ENCODE measurements around the gene SEC61G. TPM values are rescaled to one million over a fixed set of nuclear protein-coding genes. Genes with fewer than 3 reads are reported as not detected.

Gene SEC61G
- total RNA-seq, 2 donors from 2014 or later, result 149 to 166 TPM

DNA sequence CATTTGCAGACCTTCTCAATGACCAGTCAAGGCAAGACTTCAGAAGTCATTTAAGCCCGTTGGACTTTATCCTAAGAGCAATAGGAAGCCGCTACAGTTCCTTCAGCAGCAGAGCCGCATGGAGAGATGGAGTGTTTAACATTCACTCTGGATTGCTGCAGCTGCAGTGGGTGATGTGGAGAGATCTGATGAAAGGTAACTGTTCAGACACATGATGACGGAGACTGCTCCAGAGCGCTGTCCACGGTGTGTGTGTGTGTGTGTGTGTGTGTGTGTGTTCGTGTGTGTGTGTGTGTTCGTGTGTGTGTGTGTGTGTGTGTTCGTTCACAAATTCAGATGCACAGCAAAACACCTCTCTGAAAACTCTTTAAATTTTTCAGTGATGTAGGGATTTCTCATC is 37.0 kb downstream of the SEC61G start:
- no peak for DNase-seq
- Mint-ChIP-seq H3K4me1 (no peaks in the 10 kb centered on the region), H3K27ac (no peak overlapping the region), H3K27me3 (ENCODE audit: insufficient read depth) (no peaks in the 10 kb centered on the region), H3K36me3 (ENCODE audit: low read depth) (no peaks in the 10 kb centered on the region), H3K4me3 (no peak overlapping the region), H3K9me3 (peaks cover 2% of the 10 kb centered on the region)
- H3K27me3 ChIP-seq (ENCODE audit: control insufficient read depth, insufficient read depth, low read length, poor library complexity, severe bottlenecking), result no peaks in the 10 kb centered on the region
- H3K4me3 ChIP-seq (ENCODE audit: low read length), result no peak overlapping the region
- H3K9ac ChIP-seq (ENCODE audit: extremely low read depth, low read length, poor library complexity, severe bottlenecking), result no peak overlapping the region
- H3K27ac ChIP-seq (ENCODE audit: low read depth, low read length), result no peak overlapping the region
- TF ChIP-seq, protein P1, sequence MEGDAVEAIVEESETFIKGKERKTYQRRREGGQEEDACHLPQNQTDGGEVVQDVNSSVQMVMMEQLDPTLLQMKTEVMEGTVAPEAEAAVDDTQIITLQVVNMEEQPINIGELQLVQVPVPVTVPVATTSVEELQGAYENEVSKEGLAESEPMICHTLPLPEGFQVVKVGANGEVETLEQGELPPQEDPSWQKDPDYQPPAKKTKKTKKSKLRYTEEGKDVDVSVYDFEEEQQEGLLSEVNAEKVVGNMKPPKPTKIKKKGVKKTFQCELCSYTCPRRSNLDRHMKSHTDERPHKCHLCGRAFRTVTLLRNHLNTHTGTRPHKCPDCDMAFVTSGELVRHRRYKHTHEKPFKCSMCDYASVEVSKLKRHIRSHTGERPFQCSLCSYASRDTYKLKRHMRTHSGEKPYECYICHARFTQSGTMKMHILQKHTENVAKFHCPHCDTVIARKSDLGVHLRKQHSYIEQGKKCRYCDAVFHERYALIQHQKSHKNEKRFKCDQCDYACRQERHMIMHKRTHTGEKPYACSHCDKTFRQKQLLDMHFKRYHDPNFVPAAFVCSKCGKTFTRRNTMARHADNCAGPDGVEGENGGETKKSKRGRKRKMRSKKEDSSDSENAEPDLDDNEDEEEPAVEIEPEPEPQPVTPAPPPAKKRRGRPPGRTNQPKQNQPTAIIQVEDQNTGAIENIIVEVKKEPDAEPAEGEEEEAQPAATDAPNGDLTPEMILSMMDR (conservative IDR thresholded peaks at IDR 0.05), result no peak
- no peaks in the 10 kb centered on the region for H3K36me3 ChIP-seq (ENCODE audit: control insufficient read depth, insufficient read depth, low read length)
- 88% methylated on average over 4 of the region's 9 CpGs; no CpG with 5 or more reads in 1 of the 2 experiments for WGBS, 2 experiments (ENCODE audit: insufficient coverage in 1 of 2, insufficient read length in 1 of 2)
- no peaks in the 10 kb centered on the region for H3K9me3 ChIP-seq (ENCODE audit: control insufficient read depth, low read length)
- no peaks in the 10 kb centered on the region for H3K4me1 ChIP-seq (ENCODE audit: control insufficient read depth, insufficient read depth, low read length)

DNA sequence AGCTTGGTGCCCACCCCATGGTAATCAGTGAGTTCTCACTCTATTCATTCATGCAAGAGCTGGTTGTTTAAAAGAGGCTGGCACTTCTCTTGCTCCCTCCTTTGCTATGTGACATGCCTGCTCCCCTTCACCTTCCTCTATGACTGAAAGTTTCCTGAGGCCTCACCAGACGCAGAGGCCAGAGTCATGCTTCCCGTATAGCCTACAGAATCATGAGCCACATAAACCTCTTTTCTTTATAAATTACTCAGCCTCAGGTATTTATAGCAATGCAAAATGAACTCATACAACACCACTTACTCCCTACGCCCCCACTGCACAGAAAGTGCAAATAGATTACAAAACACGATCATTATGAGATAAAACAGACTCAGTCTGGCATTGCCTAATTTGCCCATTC is 39.0 kb downstream of the SEC61G start:
- H3K9ac ChIP-seq (ENCODE audit: extremely low read depth, low read length, poor library complexity, severe bottlenecking), result no peak overlapping the region
- H3K4me3 Mint-ChIP-seq, result no peak overlapping the region
- DNase-seq, result no peak

DNA sequence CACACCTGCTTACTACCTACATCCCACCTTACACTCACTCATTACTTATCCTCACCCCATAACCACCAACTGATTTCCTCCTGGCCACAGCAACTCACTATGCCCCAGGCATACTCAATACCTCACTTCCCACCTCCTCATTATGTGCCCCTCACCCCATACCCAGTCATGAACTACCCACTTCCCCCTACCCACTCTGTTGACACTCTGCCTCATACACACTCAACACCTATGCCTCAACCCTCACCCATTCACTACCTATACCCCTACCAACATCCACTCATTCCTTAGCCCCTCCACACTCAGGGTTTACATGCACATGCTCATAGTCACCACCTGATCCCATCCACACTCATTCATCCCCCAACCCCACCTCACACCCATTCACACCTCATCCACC is 39.6 kb downstream of the SEC61G start:
- H3K9ac ChIP-seq (ENCODE audit: extremely low read depth, low read length, poor library complexity, severe bottlenecking), result no peak overlapping the region
- H3K36me3 ChIP-seq (ENCODE audit: control insufficient read depth, insufficient read depth, low read length), result no peaks in the 10 kb centered on the region
- no peak for DNase-seq
- Mint-ChIP-seq H3K36me3 (ENCODE audit: low read depth) (no peaks in the 10 kb centered on the region), H3K4me1 (no peaks in the 10 kb centered on the region), H3K9me3 (peaks cover 2% of the 10 kb centered on the region), H3K4me3 (no peak overlapping the region), H3K27me3 (ENCODE audit: insufficient read depth) (no peaks in the 10 kb centered on the region), H3K27ac (no peak overlapping the region)
- H3K27me3 ChIP-seq (ENCODE audit: control insufficient read depth, insufficient read depth, low read length, poor library complexity, severe bottlenecking), result no peaks in the 10 kb centered on the region
- TF ChIP-seq, protein P1 (conservative IDR thresholded peaks at IDR 0.05), result no peak
- H3K4me1 ChIP-seq (ENCODE audit: control insufficient read depth, insufficient read depth, low read length), result no peaks in the 10 kb centered on the region
- H3K9me3 ChIP-seq (ENCODE audit: control insufficient read depth, low read length), result no peaks in the 10 kb centered on the region
- no peak overlapping the region for H3K27ac ChIP-seq (ENCODE audit: low read depth, low read length)
- H3K4me3 ChIP-seq (ENCODE audit: low read length), result no peak overlapping the region

More for the DNA sequence above, 39.0 kb downstream of the SEC61G start:
- H3K27me3 Mint-ChIP-seq (ENCODE audit: insufficient read depth), result no peaks in the 10 kb centered on the region
- Histone ChIP-seq H3K27ac (ENCODE audit: low read depth, low read length) (no peak overlapping the region), H3K4me1 (ENCODE audit: control insufficient read depth, insufficient read depth, low read length) (no peaks in the 10 kb centered on the region), H3K4me3 (ENCODE audit: low read length) (no peak overlapping the region), H3K9me3 (ENCODE audit: control insufficient read depth, low read length) (no peaks in the 10 kb centered on the region), H3K36me3 (ENCODE audit: control insufficient read depth, insufficient read depth, low read length) (no peaks in the 10 kb centered on the region), H3K27me3 (ENCODE audit: control insufficient read depth, insufficient read depth, low read length, poor library complexity, severe bottlenecking) (no peaks in the 10 kb centered on the region)
- no peaks in the 10 kb centered on the region for H3K4me1 Mint-ChIP-seq
- no peak overlapping the region for H3K27ac Mint-ChIP-seq
- H3K9me3 Mint-ChIP-seq, result peaks cover 2% of the 10 kb centered on the region
- TF ChIP-seq, protein P1 (conservative IDR thresholded peaks at IDR 0.05), result no peak
- 86 to 91% methylated on average over 2 to 4 of the region's 4 CpGs for WGBS, 2 experiments (ENCODE audit: insufficient coverage in 1 of 2, insufficient read length in 1 of 2)
- H3K36me3 Mint-ChIP-seq (ENCODE audit: low read depth), result no peaks in the 10 kb centered on the region
